ENCODE measurements around the gene ARHGEF7. TPM values are rescaled to one million over a fixed set of nuclear protein-coding genes. Genes with fewer than 3 reads are reported as not detected.

Gene ARHGEF7
- polyA plus RNA-seq, 4 donors: 21.6 to 76.4 (median 24.7) TPM

DNA sequence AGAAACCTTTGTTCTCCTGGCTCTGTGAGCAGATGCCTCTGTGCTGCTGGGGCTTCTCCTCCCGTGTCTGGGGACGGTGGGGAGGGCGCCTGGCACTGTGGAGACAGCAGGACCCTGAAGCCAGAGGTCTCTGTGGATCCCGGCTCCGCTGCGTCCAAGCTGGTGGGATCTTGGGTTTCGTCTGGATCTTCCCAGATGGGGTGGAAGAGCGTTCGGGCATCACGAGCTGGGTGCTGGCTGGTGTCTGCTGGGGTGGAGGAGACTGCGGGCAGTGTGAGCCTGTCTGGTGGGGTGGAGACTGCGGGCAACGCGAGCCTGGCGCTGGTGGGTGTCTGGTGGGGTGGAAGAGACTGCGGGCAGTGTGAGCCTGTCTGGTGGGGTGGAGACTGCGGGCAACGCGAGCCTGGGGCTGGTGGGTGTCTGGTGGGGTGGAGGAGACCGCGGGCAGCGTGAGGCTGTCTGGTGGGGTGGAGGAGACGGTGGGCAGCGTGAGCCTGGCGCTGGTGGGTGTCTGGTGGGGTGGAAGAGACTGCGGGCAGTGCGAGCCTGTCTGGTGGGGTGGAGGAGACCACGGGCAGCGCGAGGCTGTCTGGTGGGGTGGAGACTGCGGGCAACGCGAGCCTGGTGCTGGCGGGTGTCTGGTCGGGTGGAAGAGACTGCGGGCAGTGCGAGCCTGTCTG, 211.0 kb downstream of the ARHGEF7 start:
- no peak overlapping the region for H3K27ac ChIP-seq (ENCODE audit: low read depth in 1 of 3, low read length in 2 of 3)
- no peaks in the 10 kb centered on the region for H3K27me3 ChIP-seq (ENCODE audit: control insufficient read depth in 3 of 3, insufficient read depth in 3 of 3, low read length in 3 of 3)
- no peak overlapping the region for H3K4me3 ChIP-seq (ENCODE audit: low read depth in 1 of 3, low read length in 3 of 3)
- no peaks in the 10 kb centered on the region for H3K4me1 ChIP-seq (ENCODE audit: control insufficient read depth in 3 of 3, insufficient read depth in 2 of 3, low read depth in 1 of 3, low read length in 2 of 3)
- no peaks in the 10 kb centered on the region for H3K36me3 ChIP-seq (ENCODE audit: control insufficient read depth in 3 of 3, insufficient read depth in 2 of 3, low read depth in 1 of 3, low read length in 3 of 3)
- no peak for FAIRE-seq
- no peak for DNase-seq
- WGBS, 3 donors: 83 to 92% (median 85%) methylated on average over 35 to 37 of the region's 37 CpGs
- H3K9me3 ChIP-seq (ENCODE audit: control insufficient read depth in 2 of 2, insufficient read depth in 1 of 2, low read depth in 1 of 2, low read length in 1 of 2): no peaks in the 10 kb centered on the region

DNA sequence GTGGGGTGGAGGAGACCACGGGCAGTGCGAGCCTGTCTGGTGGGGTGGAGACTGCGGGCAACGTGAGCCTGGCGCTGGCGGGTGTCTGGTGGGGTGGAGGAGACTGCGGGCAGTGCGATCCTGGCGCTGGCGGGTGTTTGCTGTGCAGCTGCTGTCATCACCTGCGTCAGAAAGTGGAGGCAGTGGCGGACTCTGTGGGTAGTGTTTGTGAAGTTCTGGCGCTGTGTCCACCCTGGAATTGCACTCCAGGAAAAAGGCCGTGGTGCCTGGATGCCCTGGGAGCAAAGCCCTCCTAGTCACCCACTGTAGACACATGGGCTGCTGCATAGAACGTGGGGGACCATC, 211.5 kb downstream of the ARHGEF7 start:
- Histone ChIP-seq H3K36me3 (ENCODE audit: control insufficient read depth in 3 of 3, insufficient read depth in 2 of 3, low read depth in 1 of 3, low read length in 3 of 3) (no peaks in the 10 kb centered on the region), H3K27me3 (ENCODE audit: control insufficient read depth in 3 of 3, insufficient read depth in 3 of 3, low read length in 3 of 3) (no peaks in the 10 kb centered on the region), H3K4me3 (ENCODE audit: low read depth in 1 of 3, low read length in 3 of 3) (no peak overlapping the region), H3K9me3 (ENCODE audit: control insufficient read depth in 2 of 2, insufficient read depth in 1 of 2, low read depth in 1 of 2, low read length in 1 of 2) (no peaks in the 10 kb centered on the region), H3K27ac (ENCODE audit: low read depth in 1 of 3, low read length in 2 of 3) (no peak overlapping the region), H3K4me1 (ENCODE audit: control insufficient read depth in 3 of 3, insufficient read depth in 2 of 3, low read depth in 1 of 3, low read length in 2 of 3) (no peaks in the 10 kb centered on the region)
- FAIRE-seq (no peak), DNase-seq (no peak)
- 86 to 91% (median 88%) methylated on average over 14 to 15 of the region's 15 CpGs for WGBS, 3 donors

DNA sequence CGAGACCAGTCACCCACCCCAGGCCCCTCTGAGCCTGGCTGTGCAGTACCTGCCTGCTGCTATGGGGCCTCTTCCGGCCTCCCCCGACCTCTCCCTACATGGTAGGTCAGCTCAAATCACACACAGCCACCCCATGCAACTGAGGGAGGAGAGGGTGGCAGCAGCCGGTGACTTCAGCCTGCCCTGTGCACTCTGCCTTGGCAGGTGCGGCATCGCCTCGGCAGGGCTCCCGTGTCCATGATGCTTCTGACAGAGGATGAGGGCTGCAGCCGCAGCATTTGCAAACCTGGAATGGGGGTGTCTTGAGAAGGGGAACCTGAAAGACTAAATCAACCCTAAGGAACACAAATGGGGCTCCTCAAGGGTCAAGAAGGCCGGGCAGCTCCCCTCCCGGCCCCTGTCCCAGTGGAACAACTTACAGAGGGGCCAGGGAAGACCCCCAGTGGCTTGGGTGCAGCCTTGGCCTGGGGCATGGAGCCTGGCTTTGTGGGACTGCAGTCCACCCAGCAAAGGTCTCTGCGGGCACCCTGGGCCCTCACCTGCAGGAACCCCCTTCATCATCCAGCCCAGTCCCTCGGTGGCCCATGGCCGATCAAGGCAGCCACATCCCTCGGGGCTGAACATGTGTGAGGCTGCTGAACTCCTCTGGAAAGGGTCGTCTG, 212.0 kb downstream of the ARHGEF7 start:
- DNase-seq (no peak), FAIRE-seq (no peak)
- no peaks in the 10 kb centered on the region for H3K27me3 ChIP-seq (ENCODE audit: control insufficient read depth in 3 of 3, insufficient read depth in 3 of 3, low read length in 3 of 3)
- whole genome bisulfite sequencing, 3 donors: 83 to 91% (median 86%) methylated on average over 12 to 16 of the region's 16 CpGs
- no peaks in the 10 kb centered on the region for H3K36me3 ChIP-seq (ENCODE audit: control insufficient read depth in 3 of 3, insufficient read depth in 2 of 3, low read depth in 1 of 3, low read length in 3 of 3)
- H3K9me3 ChIP-seq (ENCODE audit: control insufficient read depth in 2 of 2, insufficient read depth in 1 of 2, low read depth in 1 of 2, low read length in 1 of 2): no peaks in the 10 kb centered on the region
- H3K27ac ChIP-seq (ENCODE audit: low read depth in 1 of 3, low read length in 2 of 3): no peak overlapping the region
- no peaks in the 10 kb centered on the region for H3K4me1 ChIP-seq (ENCODE audit: control insufficient read depth in 3 of 3, insufficient read depth in 2 of 3, low read depth in 1 of 3, low read length in 2 of 3)
- no peak overlapping the region for H3K4me3 ChIP-seq (ENCODE audit: low read depth in 1 of 3, low read length in 3 of 3)

DNA sequence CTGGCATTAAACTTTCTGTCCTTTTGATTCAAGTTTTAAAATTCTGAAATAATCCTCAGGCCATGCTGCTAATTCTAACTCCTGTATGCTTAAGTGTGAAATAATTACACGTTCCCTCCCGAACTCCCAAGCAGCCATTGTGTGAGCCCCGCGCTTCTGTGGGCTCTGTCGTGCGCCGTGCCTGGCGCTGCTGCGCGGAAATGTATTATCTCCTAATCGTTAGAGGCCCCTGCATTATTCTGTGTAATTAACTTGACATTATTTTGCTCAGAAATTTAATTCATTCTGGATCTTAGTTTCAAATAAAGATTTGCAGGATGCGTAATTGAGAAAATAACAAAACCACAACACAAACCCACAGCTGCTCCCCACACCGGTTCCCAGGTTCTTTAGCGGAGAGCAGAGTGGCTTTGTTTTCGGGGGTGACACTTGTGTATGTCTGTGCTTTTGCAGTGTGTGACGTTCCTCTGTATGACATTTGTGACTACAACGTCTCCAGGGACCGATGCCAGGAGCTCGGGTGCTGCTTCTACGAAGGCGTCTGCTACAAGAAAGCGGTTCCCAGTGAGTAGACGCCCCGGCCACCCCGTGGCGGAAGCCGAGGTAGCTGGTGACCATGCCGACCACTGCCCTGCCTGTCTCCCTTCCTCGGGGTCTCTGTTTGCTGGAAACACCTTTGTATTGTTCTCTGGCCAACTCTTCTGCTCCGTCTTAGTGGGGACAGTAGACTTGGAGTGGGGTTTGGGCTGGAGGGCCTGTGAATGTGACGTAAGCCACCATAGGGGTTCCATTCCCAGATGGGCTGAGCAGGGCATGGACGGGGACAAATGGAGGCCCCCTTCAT, 212.8 kb downstream of the ARHGEF7 start:
- DNase-seq (no peak), FAIRE-seq (no peak)
- WGBS, 3 donors: 86 to 92% (median 89%) methylated on average over 32 of the region's 32 CpGs

DNA sequence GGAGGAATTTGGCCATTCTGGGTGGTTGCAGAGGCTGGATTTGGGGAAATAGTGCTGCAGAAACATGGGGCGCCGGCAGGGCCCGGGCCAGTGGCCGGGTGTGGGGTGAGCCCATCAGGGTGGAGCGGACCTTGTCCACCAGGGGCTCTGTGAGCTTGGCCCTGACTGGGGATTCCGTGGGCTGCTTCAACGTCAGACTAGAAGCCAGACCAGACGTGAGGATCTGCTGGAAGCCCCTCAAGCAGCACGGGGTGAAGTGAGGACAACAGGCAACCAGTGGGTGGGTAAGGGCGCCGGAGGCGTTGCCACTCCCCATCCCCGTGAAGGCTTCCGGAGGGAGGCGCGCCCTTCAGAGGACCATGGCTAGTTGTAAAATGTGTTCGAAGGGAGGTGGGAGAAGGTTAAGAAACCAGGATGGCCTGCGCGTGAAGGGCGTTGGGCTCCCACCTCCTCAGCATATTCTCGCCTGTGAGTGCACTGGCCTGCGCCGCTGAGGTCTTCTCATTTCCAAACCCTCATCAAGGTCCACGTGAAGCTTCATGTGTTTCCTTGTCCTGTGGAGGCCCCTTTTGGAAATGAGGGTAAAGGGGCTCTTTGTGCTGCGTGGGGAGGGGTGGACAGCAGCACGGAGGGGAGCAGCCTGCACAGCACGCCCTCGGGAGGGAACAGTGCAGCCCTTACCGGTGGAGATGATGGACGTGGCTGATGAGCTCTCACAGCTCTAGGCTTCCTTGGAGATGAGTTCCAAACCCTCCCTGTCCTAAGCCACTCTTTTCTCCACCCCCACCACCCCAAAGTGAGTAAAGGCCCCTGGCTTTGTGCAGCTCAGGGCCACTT, 213.7 kb downstream of the ARHGEF7 start:
- FAIRE-seq (no peak), DNase-seq (no peak)
- H3K9me3 ChIP-seq (ENCODE audit: control insufficient read depth in 2 of 2, insufficient read depth in 1 of 2, low read depth in 1 of 2, low read length in 1 of 2): no peaks in the 10 kb centered on the region
- H3K27ac ChIP-seq (ENCODE audit: low read depth in 1 of 3, low read length in 2 of 3): no peak overlapping the region
- H3K27me3 ChIP-seq (ENCODE audit: control insufficient read depth in 3 of 3, insufficient read depth in 3 of 3, low read length in 3 of 3): no peaks in the 10 kb centered on the region
- no peaks in the 10 kb centered on the region for H3K36me3 ChIP-seq (ENCODE audit: control insufficient read depth in 3 of 3, insufficient read depth in 2 of 3, low read depth in 1 of 3, low read length in 3 of 3)
- no peak overlapping the region for H3K4me3 ChIP-seq (ENCODE audit: low read depth in 1 of 3, low read length in 3 of 3)
- WGBS, 3 donors: 88 to 93% (median 89%) methylated on average over 29 to 30 of the region's 30 CpGs
- H3K4me1 ChIP-seq (ENCODE audit: control insufficient read depth in 3 of 3, insufficient read depth in 2 of 3, low read depth in 1 of 3, low read length in 2 of 3): no peaks in the 10 kb centered on the region

More for the DNA sequence above, 212.8 kb downstream of the ARHGEF7 start:
- no peak overlapping the region for H3K4me3 ChIP-seq (ENCODE audit: low read depth in 1 of 3, low read length in 3 of 3)
- no peaks in the 10 kb centered on the region for H3K36me3 ChIP-seq (ENCODE audit: control insufficient read depth in 3 of 3, insufficient read depth in 2 of 3, low read depth in 1 of 3, low read length in 3 of 3)
- H3K4me1 ChIP-seq (ENCODE audit: control insufficient read depth in 3 of 3, insufficient read depth in 2 of 3, low read depth in 1 of 3, low read length in 2 of 3): no peaks in the 10 kb centered on the region
- no peak overlapping the region for H3K27ac ChIP-seq (ENCODE audit: low read depth in 1 of 3, low read length in 2 of 3)
- H3K27me3 ChIP-seq (ENCODE audit: control insufficient read depth in 3 of 3, insufficient read depth in 3 of 3, low read length in 3 of 3): no peaks in the 10 kb centered on the region
- no peaks in the 10 kb centered on the region for H3K9me3 ChIP-seq (ENCODE audit: control insufficient read depth in 2 of 2, insufficient read depth in 1 of 2, low read depth in 1 of 2, low read length in 1 of 2)

DNA sequence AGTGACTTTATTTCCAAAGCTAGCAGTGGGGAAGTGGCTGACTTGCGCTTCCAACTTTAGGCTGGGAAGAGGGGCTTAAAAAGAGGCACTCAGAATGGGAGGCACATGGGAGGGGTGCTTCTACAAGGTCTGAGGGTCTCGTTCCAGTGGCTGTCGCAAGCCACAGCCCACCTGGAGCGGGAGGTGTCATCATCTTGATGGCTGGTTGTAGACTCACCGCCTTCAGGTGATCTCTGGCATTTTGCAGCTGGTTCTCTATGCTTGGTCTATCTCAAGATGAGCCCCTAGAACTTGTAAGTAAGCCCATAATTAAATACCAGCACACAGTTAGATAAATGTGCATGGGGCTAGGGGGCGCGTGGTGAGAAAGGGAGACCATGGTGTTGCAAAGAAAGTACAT, 214.5 kb downstream of the ARHGEF7 start:
- 93 to 96% (median 94%) methylated on average over 7 of the region's 7 CpGs for WGBS, 3 donors
- DNase-seq (no peak), FAIRE-seq (no peak)
- no peak overlapping the region for H3K4me3 ChIP-seq (ENCODE audit: low read depth in 1 of 3, low read length in 3 of 3)
- no peak overlapping the region for H3K27ac ChIP-seq (ENCODE audit: low read depth in 1 of 3, low read length in 2 of 3)
- no peaks in the 10 kb centered on the region for H3K9me3 ChIP-seq (ENCODE audit: control insufficient read depth in 2 of 2, insufficient read depth in 1 of 2, low read depth in 1 of 2, low read length in 1 of 2)
- no peaks in the 10 kb centered on the region for H3K36me3 ChIP-seq (ENCODE audit: control insufficient read depth in 3 of 3, insufficient read depth in 2 of 3, low read depth in 1 of 3, low read length in 3 of 3)
- H3K27me3 ChIP-seq (ENCODE audit: control insufficient read depth in 3 of 3, insufficient read depth in 3 of 3, low read length in 3 of 3): no peaks in the 10 kb centered on the region
- H3K4me1 ChIP-seq (ENCODE audit: control insufficient read depth in 3 of 3, insufficient read depth in 2 of 3, low read depth in 1 of 3, low read length in 2 of 3): no peaks in the 10 kb centered on the region

DNA sequence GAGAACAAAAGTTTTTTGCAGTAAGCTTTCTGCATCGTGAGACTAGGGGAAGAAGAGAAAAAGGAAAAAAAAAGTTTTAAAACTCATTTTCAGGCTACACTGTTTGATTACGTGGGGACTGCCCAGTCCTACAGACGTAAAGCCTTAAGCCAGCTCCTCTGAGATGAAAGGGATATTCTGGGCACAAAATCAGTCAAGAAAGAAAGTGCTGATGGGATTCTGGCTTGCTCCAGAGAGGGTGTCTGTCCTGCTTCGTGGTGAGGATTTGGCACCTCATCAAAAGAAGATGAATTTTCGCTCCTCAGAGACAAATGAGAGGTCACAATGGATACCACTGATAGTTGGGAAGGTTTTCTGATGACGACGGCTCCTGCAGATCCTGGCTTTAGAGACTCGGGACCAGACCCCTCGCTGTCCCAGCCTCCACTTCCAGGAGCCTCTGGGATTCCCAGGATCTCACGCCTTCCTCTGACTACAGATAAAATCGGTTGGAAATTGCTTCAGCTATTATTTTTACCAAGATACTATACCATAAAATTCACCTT, 215.0 kb downstream of the ARHGEF7 start:
- Histone ChIP-seq H3K27ac (ENCODE audit: low read depth in 1 of 3, low read length in 2 of 3) (no peak overlapping the region), H3K27me3 (ENCODE audit: control insufficient read depth in 3 of 3, insufficient read depth in 3 of 3, low read length in 3 of 3) (no peaks in the 10 kb centered on the region), H3K9me3 (ENCODE audit: control insufficient read depth in 2 of 2, insufficient read depth in 1 of 2, low read depth in 1 of 2, low read length in 1 of 2) (no peaks in the 10 kb centered on the region), H3K36me3 (ENCODE audit: control insufficient read depth in 3 of 3, insufficient read depth in 2 of 3, low read depth in 1 of 3, low read length in 3 of 3) (no peaks in the 10 kb centered on the region), H3K4me3 (ENCODE audit: low read depth in 1 of 3, low read length in 3 of 3) (no peak overlapping the region), H3K4me1 (ENCODE audit: control insufficient read depth in 3 of 3, insufficient read depth in 2 of 3, low read depth in 1 of 3, low read length in 2 of 3) (no peaks in the 10 kb centered on the region)
- WGBS, 3 donors: 83% methylated on average over 11 of the region's 11 CpGs
- DNase-seq: no peak
- no peak for FAIRE-seq

DNA sequence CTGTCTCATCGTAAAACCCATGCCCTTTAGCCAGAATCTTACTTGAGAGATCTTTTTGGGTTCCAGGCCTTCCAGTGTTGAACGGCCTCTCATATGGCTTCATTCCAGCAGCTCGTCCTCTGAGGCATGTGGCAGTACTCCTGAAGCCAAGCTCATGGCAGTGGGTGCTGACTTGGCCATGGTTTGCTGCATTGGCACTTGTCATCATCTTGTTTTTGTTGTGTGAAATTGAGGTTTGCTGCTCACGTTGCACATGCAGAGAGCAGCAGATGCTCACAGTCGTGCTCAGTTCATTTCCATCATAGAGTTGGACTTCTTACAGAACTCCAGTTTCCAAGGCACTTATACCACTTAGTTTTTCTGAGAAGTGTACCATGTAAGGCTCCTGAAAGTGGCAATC, 220.2 kb downstream of the ARHGEF7 start:
- Histone ChIP-seq H3K4me3 (ENCODE audit: low read depth in 1 of 3, low read length in 3 of 3) (no peak overlapping the region), H3K9me3 (ENCODE audit: control insufficient read depth in 2 of 2, insufficient read depth in 1 of 2, low read depth in 1 of 2, low read length in 1 of 2) (no peaks in the 10 kb centered on the region), H3K4me1 (ENCODE audit: control insufficient read depth in 3 of 3, insufficient read depth in 2 of 3, low read depth in 1 of 3, low read length in 2 of 3) (no peaks in the 10 kb centered on the region), H3K36me3 (ENCODE audit: control insufficient read depth in 3 of 3, insufficient read depth in 2 of 3, low read depth in 1 of 3, low read length in 3 of 3) (no peaks in the 10 kb centered on the region), H3K27ac (ENCODE audit: low read depth in 1 of 3, low read length in 2 of 3) (no peak overlapping the region), H3K27me3 (ENCODE audit: control insufficient read depth in 3 of 3, insufficient read depth in 3 of 3, low read length in 3 of 3) (no peaks in the 10 kb centered on the region)
- 79 to 82% (median 81%) methylated on average over 5 of the region's 5 CpGs for WGBS, 3 donors
- DNase-seq: no peak
- FAIRE-seq: no peak

Data from small intestine (tissue), 7 donors.